ENCODE data around the gene NIPBL.
"Not testable (repeated sequence)": the region's sequence is repeated elsewhere in the genome, so short reads cannot be mapped to it uniquely, and the experiment has no call there.

The NIPBL gene

DNA sequence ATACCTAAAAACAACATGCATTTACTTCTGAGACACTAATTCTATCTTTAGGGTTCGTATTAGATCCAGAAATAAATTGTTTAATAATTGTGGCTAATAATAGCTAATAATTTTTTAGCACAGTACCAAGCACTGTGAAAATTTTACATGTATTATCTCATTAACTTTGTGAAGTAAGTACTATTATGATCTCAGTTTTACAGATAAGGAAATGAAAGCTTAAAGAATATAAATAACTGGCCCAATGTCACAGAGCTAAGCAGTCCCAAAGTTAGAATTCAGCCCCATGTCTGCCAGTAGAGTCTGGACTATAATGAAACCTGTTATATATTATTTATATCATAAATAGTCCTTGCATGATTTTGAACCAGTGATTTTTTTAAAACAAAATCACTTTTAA, 163.3 kb downstream of the NIPBL start:
- DNase-seq (ENCODE audit: low read depth), result no peak

DNA sequence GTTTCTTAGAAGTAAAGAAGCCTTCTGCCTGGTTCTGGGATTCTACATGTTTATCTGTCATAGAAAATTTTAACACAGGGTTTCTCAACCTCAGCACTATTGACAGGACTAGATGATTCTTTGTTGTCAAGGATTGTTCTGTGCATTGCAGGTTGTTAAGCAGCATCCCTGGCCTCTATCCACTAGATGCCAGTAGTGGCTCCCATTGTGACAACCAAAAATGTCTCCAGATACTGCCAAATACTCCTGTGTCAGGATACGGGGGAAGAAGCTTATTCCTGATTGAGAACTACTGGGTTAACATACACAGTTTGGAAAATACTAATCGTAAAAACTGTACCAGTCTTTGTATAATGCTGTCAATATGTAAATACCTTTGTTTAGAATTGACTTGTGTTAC, 167.1 kb downstream of the NIPBL start:
- DNase-seq (ENCODE audit: low read depth), result no peak

DNA sequence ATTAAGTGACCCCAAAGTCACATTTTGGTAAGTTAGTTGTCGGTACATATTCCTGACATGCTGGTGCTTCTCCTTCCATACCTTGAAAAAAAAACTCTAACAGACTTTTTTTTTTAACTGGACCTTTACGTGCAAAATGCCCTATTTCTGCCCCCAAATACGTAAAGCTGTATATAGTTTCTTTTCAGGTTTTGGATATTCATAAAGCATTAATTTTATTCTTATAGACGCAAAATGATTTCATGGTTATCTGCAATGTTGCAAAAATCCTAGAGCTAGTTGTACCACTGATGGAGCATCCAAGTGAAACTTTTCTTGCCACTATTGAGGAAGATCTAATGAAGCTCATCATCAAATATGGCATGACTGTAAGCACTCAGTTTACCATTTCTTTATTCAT, 167.6 kb downstream of the NIPBL start:
- DNase-seq (ENCODE audit: low read depth), result no peak

DNA sequence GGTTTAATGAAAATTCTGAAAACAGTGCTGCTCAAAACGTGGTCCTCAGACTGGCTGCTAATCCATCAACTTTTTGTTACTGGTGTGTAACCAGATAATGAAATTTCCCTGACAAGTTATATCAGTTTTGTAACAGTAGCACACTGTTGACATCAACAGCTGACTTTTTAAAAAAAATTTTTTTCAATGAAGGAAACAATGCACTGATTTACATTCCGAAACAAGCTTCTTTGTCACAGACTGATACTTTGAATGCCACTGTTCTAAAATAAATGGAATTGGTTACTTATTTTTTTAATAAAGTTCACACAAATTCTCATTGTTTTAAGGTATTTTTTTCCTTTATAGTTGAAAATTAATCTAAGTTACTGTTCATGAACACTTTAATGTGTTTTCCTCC, 169.1 kb downstream of the NIPBL start:
- no peak for DNase-seq (ENCODE audit: low read depth)

DNA sequence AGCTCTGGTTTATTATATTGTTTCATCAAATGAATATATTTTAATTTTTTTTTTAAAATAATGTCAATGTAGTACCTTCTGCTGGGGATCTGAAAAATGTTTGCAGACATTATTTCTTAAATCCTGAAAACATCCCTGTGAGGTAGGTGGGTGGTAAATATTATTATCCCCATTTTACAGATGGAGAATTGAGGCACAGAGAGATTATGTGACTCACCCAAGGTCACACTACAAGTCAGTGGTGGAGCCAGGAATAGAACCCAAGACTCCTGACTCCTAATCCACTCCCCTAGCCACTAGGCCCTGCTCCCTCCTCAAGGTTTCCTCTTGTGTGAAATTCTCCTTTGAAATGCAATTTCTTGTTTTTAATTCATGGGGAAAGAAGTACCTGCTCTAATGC, 171.4 kb downstream of the NIPBL start:
- no peak for DNase-seq (ENCODE audit: low read depth)

DNA sequence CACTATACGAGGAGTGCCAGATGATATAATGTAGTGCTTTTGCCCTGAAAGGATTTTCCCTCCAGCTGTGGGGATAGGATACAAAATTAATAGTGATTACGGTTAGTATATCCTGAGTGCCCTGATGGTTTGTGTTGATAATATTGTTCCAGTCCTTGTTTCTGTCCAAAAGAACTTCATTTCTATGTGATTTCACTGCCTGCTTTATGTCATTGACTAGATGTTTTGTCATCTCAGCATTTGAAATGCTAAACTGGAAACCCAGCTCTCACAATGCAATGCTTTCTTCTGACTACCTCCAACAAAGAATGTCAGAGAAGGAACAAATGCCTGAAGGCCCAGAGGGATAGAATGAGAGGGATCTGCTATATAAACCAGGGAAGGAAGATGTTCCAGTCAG, 177.8 kb downstream of the NIPBL start:
- DNase-seq (ENCODE audit: low read depth), result no peak

DNA sequence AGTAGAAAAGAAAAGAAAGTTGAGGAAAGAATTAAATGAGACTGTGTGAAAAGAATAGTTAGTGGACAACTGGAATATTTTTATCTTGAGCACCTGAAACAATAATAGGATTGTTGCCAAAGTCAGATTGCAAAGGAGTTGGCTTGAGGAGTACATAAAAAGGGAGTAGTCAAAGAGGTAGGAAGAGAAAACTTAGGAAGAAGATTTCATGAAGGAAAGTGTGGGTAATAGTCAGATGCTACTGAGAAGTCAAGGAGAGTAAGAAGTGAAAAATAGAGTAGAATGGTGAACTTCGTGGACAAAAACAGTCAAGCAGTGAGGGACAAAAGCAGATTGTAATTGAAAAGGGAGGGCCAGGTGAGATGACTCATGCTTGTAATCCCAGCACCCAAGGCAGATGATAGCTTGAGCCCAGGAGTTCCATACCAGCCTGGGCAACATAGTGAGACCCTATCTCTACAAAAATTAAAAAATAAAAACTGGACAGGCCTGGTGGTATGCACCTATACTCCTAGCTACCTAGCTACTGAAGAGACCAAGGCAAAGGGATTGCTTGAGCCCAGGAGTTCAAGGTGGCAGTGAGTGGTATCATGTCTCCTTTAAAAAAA, 178.9 kb downstream of the NIPBL start:
- no peak for DNase-seq (ENCODE audit: low read depth)

DNA sequence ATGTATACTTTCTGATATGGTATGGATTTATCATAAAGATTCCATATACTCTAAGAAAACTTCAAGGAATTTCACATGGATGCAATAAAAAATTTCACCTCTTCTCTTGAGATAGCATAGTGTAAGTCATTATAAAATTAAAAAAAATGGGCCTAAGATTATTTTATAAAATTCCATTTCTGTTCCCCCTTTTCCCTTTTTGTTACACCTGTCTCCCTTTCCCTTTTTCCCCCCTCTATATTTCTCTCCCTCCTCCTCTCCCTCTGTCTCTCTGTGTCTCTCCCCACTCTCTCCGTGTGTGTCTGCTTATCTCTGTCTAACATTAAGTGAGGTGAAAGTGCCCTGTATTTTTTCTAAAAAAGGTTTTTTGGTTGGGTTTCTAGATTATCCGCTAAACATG, 180.2 kb downstream of the NIPBL start:
- DNase-seq (ENCODE audit: low read depth), result no peak

DNA sequence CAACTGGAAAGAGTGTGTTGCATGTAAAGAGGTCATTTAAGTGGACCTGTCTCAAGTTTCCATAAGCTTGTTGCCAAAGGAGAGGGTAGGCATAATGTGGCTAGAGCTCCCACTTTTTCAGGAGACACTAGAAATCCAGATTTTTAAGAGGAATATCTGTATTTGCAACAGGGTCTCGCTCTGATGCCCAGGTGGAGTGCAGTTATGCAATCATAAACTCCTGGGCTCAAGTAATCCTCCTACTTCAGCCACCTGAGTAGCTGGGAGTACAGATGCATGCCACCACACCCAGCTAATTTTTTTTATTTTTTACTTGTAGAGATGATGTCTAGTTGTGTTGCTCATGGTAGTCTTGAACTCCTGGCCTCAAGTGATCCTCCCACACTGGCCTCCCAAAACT, 183.5 kb downstream of the NIPBL start:
- DNase-seq (ENCODE audit: low read depth), result no peak

DNA sequence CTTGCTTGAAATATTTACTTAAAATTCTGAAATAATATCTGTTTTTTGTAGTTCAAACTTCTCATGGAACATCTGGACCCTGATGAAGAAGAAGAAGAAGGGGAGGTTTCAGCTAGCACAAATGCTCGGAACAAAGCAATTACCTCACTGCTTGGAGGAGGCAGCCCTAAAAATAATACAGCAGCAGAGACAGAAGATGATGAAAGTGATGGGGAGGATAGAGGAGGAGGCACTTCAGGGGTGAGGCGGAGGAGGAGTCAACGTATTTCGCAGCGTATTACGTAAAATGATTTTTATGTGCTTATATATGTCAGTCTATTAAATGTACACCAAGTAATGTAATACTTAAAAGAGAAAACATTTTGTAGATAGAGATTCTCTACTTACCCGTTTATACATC, 187.2 kb downstream of the NIPBL start:
- no peak for DNase-seq (ENCODE audit: low read depth)

DNA sequence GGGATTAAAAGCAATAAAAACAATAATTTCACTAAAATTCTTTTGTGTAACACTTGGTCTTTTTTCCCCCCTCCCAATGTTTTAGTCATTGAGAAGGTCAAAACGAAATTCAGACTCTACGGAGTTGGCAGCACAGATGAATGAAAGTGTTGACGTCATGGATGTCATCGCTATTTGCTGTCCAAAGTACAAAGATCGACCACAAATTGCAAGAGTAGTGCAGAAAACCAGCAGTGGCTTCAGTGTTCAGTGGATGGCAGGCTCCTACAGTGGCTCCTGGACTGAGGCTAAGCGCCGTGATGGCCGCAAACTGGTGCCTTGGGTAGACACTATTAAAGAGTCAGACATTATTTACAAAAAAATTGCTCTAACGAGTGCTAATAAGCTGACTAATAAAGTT, 187.9 kb downstream of the NIPBL start:
- no peak for DNase-seq (ENCODE audit: low read depth)

DNA sequence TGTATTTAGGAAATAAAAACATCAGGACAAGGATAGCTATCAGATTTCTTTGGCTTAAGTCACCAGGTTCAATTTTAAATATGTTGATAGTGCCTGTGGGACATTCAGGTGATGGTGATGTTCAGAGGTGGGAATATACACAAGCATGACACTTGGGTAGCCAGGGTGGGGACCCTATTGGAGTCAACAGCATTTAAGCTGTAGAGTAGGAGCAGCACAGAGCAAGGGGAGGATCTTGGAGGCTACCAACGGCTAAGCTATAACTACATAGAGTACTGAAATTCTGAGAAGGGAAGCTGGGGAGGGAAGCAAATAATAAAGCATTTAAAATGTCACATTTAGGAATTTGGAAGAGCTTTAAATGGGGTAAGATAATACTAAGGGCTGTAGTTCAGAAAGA, 194.9 kb downstream of the NIPBL start:
- DNase-seq (ENCODE audit: low read depth), result no peak

DNA sequence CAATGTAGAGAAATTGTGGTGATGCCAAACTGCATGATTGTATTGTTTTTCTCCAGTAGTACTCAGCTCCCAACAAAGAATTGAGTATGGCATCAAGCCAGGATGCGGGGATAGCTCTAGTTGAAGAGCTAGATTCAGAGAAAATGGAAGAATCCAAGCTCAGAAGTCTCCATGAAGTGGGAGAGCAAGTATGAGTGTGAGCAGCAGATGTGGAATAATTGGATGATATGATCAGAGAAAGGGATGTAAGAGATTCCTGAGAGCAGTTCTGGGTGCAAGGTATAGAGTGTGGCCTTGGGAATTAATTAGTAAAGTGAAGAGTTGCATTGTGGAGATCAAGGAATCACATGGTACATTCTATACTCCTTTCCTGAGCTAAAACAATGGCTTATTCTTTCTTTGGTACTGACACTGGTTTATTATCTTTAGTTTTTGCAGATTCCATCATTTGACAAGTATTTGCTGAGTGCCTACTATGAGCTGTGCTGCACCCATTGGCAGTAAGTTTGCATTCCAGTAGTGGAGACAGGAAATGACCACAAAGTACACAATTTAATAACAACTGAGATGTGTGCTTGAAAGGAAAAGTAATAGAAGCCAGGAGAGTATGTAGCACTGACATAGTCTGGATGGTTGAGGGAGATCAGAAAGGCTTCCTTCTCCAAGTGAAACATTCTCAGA, 195.5 kb downstream of the NIPBL start:
- DNase-seq (ENCODE audit: low read depth), result no peak

DNA sequence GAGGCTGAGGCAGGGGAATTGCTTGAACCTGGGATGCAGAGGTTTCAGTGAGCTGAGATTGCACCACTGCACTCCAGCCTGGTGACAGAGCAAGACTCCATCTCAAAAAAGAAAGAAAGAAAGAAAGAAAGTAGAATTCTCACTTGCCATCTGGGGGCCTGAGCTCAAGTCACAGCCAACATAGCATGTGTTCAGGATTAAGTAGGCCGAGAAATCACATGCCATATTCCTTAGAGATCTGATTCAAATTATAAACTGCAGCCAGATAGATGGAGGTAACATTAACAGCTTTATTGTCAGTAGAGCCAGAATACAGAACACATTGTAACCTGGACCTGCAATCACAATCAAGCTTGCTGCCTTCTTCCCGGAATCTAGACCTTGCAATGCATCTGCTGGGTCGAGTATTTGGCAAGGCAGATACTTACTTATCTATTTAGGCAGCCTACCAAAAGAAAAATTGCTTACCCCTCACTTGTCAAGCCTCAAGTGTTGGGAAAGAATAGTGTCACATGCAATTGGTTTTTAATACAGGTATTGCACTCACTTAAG, 198.9 kb downstream of the NIPBL start:
- no peak for DNase-seq (ENCODE audit: low read depth)

DNA sequence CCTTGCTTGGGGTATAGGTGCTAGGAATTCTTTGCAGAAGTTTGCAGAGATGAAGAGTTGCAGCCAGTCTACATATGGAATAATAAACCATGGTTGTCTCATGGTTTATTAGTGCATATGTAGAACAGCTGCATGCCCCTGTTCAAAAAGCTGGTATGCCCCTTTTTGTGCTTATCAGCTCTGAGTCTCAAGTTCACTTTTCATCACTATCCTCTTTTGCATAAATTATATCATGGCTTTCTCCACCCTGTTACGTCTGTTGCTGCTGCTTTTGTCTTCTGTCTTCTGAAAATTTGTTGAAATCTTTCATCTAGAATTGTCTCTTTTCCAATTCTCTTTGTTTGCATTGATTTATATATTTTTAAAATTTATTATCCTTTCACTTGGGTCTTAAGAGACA, 200.6 kb downstream of the NIPBL start:
- no peak for DNase-seq (ENCODE audit: low read depth)

DNA sequence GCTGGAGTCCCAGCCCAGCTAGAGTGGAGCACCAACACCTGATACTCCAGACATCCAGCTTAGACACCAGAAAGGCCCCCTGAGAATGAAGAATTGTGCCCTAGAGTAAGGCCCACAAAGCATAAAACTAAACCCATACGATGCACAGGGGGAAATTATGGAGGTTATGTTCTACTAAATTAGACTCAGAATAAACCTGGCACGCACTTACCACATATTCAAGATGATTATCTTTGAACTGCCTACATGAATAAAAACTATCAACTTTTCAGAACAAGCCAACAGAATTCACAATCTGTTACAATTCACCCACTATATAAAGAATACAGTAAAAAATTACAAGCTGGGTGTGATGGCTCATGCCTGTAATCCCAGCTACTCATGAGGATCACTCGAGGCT, 204.1 kb downstream of the NIPBL start:
- DNase-seq (ENCODE audit: low read depth), result no peak

DNA sequence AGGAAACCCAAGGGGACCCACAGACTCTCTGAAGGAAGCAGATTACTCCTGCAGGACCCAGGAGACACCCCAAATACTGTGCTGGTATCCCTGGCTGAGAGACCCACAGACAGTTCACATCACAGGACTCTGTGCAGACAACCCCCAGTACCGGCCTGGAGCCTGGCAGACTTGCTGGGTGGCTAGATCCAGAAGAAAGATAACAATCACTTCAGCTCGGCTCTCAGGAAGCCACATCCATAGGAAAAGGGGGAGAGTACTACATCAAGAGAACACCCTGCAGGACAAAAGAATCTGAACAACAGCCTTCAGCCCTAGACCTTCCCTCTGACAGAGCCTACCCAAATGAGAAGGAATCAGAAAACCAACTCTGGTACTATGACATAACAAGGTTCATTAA, 206.4 kb downstream of the NIPBL start:
- not testable (repeated sequence) for DNase-seq (ENCODE audit: low read depth)

DNA sequence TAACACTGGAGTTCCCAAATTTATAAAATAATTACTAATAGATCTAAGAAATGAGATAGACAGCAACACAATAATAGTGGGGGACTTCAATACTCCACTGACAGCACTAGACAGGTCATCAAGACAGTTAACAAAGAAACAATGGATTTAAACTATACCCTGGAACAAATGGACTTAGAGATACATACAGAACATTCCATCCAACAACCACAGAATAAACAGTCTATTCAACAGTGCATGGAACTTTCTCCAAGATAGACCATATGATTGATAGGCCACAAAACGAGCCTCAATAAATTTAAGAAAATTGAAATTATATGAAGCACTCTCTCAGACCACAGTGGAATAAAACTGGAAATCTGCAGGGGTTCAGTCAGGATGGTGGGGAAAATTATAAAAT, 209.5 kb downstream of the NIPBL start:
- not testable (repeated sequence) for DNase-seq (ENCODE audit: low read depth)

DNA sequence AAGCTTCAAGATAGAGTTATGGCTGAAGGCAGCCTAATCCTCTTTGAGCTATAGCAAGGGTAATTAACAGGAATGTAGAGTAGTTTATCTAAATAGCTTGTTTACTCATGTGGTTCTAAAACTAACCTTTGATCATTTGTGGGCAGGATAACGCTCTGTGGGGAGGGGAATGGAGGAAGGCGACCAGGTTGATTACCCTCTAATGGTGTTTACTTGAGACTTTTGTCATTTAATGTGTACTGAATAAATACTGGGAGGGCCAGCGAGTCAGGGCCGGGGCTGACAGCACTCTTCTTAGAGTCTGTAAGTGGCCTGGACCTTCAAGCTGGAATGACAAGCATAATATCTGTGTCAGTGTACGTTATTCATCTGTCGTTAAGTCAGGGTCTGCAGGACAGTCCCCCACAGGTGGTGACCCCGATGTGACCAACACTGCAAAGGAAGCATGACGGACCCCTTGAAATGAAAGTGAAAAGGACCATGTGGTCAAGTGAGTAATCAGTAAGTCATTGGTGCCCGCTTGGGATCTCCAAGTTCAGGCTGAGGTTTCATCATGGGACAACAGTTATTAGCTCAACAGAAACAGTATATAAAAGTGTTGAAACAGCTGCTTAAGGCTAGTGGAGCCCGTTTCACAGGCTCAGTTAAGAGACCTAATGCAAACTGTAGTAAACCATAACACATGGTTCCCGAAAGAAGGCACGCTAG, 210.1 kb downstream of the NIPBL start:
- DNase-seq (ENCODE audit: low read depth), result no peak

DNA sequence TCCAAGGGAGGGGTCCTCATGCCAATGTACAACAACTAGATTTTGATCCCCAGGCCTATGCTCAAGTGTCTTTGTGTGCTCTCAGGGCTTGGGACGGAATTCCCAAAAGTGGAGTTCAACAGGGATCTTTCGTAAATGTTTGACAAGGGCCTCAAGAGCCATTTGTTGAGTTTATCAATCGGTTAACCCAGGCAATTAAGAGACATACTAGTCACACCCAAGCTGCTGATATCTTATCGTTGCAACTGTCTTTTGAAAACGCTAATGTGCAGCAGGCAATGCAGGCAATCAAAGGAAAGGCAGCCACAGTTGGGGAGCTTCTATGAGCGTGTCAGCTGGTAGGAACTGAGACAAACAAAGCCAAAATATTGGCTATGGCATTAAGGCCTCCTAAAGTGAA, 211.4 kb downstream of the NIPBL start:
- DNase-seq (ENCODE audit: low read depth), result no peak

DNA sequence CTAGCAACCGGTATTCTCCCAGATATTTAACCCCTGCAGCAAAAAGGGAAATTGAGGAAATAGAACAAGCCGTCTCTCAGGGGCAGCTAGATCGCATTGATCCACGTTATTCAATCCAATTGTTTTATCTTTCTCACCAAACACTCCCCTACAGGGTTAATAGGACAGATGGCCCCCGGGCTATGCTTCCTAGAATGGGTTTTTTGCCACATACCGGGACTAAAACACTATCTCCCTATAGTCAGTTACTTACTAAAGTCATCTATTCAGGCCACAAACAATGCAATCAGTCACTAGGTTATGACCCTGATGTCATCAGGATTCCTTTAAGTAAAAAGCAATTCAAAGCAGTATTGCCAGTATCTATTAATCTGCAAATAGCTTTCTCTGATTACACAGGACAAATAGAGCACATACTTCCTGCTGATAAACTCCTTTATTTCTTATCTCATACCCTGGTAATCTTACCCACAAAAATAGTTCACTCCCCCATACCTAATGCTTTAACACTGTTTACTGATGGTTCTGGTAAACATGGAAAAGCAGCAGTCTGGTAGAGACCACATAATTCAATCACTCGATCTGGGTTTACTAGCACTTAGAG, 213.7 kb downstream of the NIPBL start:
- no peak for DNase-seq (ENCODE audit: low read depth)

DNA sequence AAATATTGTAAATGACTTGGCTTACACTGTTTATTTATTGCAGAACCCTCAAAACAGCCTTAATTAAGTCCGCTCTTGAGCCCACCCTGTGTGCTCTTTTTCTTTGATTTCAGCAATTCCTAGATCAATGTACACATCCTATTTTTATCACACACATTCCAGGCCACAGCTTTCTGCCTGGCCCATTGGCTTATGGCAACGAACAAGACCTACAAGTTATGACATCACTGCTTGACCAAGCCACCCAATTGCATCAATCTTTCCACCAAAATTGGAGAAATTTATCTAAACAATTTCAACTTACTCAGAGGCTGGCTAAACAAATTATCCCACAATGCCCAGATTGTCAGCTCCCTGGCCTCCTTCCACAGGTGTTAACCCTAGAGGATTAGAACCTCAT, 214.2 kb downstream of the NIPBL start:
- DNase-seq (ENCODE audit: low read depth), result no peak

DNA sequence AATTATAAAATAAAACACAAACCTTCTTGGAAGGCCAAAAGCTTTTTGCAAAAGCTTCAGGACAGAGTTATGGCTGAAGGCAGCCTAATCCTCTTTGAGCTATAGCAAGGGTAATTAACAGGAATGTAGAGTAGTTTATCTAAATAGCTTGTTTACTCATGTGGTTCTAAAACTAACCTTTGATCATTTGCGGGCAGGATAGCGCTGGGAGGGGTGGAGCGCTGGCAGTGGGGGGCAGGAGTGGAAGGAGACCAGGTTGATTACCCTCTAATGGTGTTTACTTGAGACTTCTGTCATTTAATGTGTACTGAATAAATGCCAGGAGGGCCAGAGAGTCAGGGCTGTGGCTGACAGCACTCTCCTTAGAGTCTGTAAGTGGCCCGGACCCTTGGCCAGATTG, 217.2 kb downstream of the NIPBL start:
- DNase-seq (ENCODE audit: low read depth), result not testable (repeated sequence)
